IMR-90 (cell line): ENCODE measurements around the gene CASKIN1. TPM values are rescaled to one million over a fixed set of nuclear protein-coding genes. Genes with fewer than 3 reads are reported as not detected.

Experiments used
- ATAC-seq: fragments of 200-7000 bp; cut with Tn5 transposase; 2 replicates; pipeline ENCODE4 v1.9.1; 2020; ENCODE audit warnings: low read depth, mild to moderate bottlenecking, moderate library complexity
- BruUV-seq: library from RNA; stranded (reverse); fragments of 400-500 nt; replicated peaks from 2 replicates; lab custom pipeline; 2021; lab: Mats Ljungman, UMichigan
- CTCF ChIA-PET: fragments of 300-600 bp; formaldehyde crosslinking; extraction: SDS; loops from one replicate; lab custom pipeline; 2021; ENCODE audit warnings: antibody characterized with exemption; lab: Yijun Ruan, JAX
- POLR2A ChIA-PET: fragments of 300-600 bp; sonication (Branson Sonifier 250); formaldehyde crosslinking; loops from one replicate; lab custom pipeline; 2022; ENCODE audit warnings: antibody characterized with exemption; ENCODE audit not compliant: unreplicated experiment; lab: Charles Lee
- DNase-seq: peaks from one replicate; pipeline ENCODE4 v3.0.0; 2013
- H2AFZ ChIP-seq: replicated peaks from 2 replicates; pipeline ENCODE3; 2013; ENCODE audit warnings: low read length, mild to moderate bottlenecking; ENCODE audit not compliant: poor library complexity
- H2AK5ac ChIP-seq: 2 replicates; pipeline ENCODE4 v1.6.1; 2013; ENCODE audit warnings: low read depth, low read length, inconsistent platforms
- H2AK9ac ChIP-seq: replicated peaks from 2 replicates; pipeline ENCODE3; 2013; ENCODE audit warnings: mild to moderate bottlenecking, low read depth, low read length, moderate library complexity; ENCODE audit not compliant: poor library complexity
- H2BK120ac ChIP-seq: 2 replicates; pipeline ENCODE4 v1.6.1; 2013; ENCODE audit warnings: low read depth, low read length, inconsistent platforms
- H2BK15ac ChIP-seq: 3 replicates; pipeline ENCODE4 v1.6.1; 2013; ENCODE audit warnings: low read depth, low read length, inconsistent platforms
- H2BK20ac ChIP-seq: 2 replicates; pipeline ENCODE4 v1.6.1; 2013; ENCODE audit warnings: low read depth, mild to moderate bottlenecking, inconsistent platforms, low read length, moderate library complexity
- H2BK5ac ChIP-seq: 2 replicates; pipeline ENCODE4 v1.6.1; 2013; ENCODE audit warnings: mild to moderate bottlenecking, low read depth, low read length, inconsistent platforms; ENCODE audit not compliant: poor library complexity, severe bottlenecking
- H3K14ac ChIP-seq: replicated peaks from 2 replicates; pipeline ENCODE4 v1.6.1; 2013; ENCODE audit warnings: low read depth, low read length, inconsistent platforms
- H3K18ac ChIP-seq: 2 replicates; pipeline ENCODE4 v1.6.1; 2013; ENCODE audit warnings: low read depth, low read length, control low read depth
- H3K23ac ChIP-seq: 2 replicates; pipeline ENCODE4 v1.6.1; 2013; ENCODE audit warnings: low read depth, low read length, inconsistent platforms
- H3K27ac ChIP-seq: 2 replicates; pipeline ENCODE4 v1.5.1; 2013; ENCODE audit warnings: mild to moderate bottlenecking, control low read depth, low read length; ENCODE audit not compliant: insufficient read depth
- H3K27me3 ChIP-seq: 2 replicates; pipeline ENCODE4 v1.6.1; 2013; ENCODE audit warnings: low read length; ENCODE audit not compliant: control insufficient read depth, insufficient read depth
- H3K36me3 ChIP-seq: 2 replicates; pipeline ENCODE4 v1.6.1; 2013; ENCODE audit warnings: low read length, mixed read lengths; ENCODE audit not compliant: control insufficient read depth, insufficient read depth
- H3K4ac ChIP-seq: 2 replicates; pipeline ENCODE4 v1.6.1; 2013; ENCODE audit warnings: low read depth, low read length, inconsistent platforms
- H3K4me1 ChIP-seq: 2 replicates; pipeline ENCODE4 v1.6.1; 2013; ENCODE audit warnings: low read length, mixed read lengths; ENCODE audit not compliant: control insufficient read depth, insufficient read depth
- H3K4me2 ChIP-seq: 2 replicates; pipeline ENCODE4 v1.6.1; 2013; ENCODE audit warnings: low read depth, mild to moderate bottlenecking, control low read depth, low read length, moderate library complexity
- H3K4me3 ChIP-seq: 2 replicates; pipeline ENCODE4 v1.5.1; 2013; ENCODE audit warnings: low read depth, mild to moderate bottlenecking, control low read depth, low read length, moderate library complexity; ENCODE audit not compliant: insufficient read depth
- H3K56ac ChIP-seq: 2 replicates; pipeline ENCODE4 v1.6.1; 2013; ENCODE audit warnings: low read length, inconsistent platforms; ENCODE audit not compliant: insufficient read depth; ENCODE audit errors: extremely low read depth
- H3K79me1 ChIP-seq, 2 experiments: 2 replicates each; pipeline ENCODE4 v1.6.1; 2013; ENCODE audit warnings: low read length in 2 of 2, inconsistent platforms in 1 of 2, low read depth in 1 of 2
- H3K9ac ChIP-seq: 2 replicates; pipeline ENCODE4 v1.6.1; 2013; ENCODE audit warnings: low read depth, low read length, control low read depth
- H3K9me1 ChIP-seq: 2 replicates; pipeline ENCODE4 v1.6.1; 2013; ENCODE audit warnings: low read length, inconsistent platforms; ENCODE audit not compliant: insufficient read depth
- H3K9me3 ChIP-seq: 2 replicates; pipeline ENCODE4 v1.6.1; 2013; ENCODE audit warnings: low read length; ENCODE audit not compliant: control insufficient read depth, insufficient read depth
- H4K20me1 ChIP-seq: 2 replicates; pipeline ENCODE4 v1.6.1; 2013; ENCODE audit warnings: low read length, inconsistent platforms; ENCODE audit not compliant: insufficient read depth
- H4K5ac ChIP-seq: 2 replicates; pipeline ENCODE4 v1.6.1; 2013; ENCODE audit warnings: mild to moderate bottlenecking, low read depth, low read length, control low read depth
- H4K8ac ChIP-seq, 2 experiments: 2 replicates each; pipeline ENCODE4 v1.6.1; 2013; ENCODE audit warnings: low read depth in 2 of 2, low read length in 2 of 2, control low read depth in 1 of 2, inconsistent platforms in 1 of 2
- H4K91ac ChIP-seq: 2 replicates; pipeline ENCODE4 v1.6.1; 2013; ENCODE audit warnings: low read depth, low read length, inconsistent platforms; ENCODE audit not compliant: insufficient read depth
- BHLHE40 ChIP-seq: fragments of 150-350 bp; IDR thresholded peaks from 2 replicates; pipeline ENCODE4 v1.6.1; 2016; ENCODE audit warnings: mild to moderate bottlenecking, low read depth, low read length
- CEBPB ChIP-seq: IDR thresholded peaks from 2 replicates; pipeline ENCODE4 v1.6.1; 2012; ENCODE audit warnings: low read depth, low read length, improper control_type of control experiment
- NFE2L2 ChIP-seq: fragments of 150-350 bp; IDR thresholded peaks from 2 replicates; pipeline ENCODE4 v1.6.1; 2016; ENCODE audit warnings: low read depth, mild to moderate bottlenecking, low read length
- POLR2A ChIP-seq: IDR thresholded peaks from 2 replicates; pipeline ENCODE4 v1.6.1; 2012; ENCODE audit warnings: mild to moderate bottlenecking, low read depth, low read length
- USF2 ChIP-seq: fragments of 150-350 bp; IDR thresholded peaks from 2 replicates; pipeline ENCODE4 v1.6.1; 2017; ENCODE audit warnings: mild to moderate bottlenecking, antibody characterized with exemption, low read length, low read depth
- WGBS, 2 experiments: methylation state at CpG; one replicate each; pipeline versions ENCODE4 v1.1.5 to v1.1.7; 2013; ENCODE audit warnings: missing lambda C conversion rate in 2 of 2; ENCODE audit not compliant: insufficient read length in 1 of 2; ENCODE audit errors: extremely low coverage in 2 of 2; 5-methylcytosine and 5-hydroxymethylcytosine counted together
- dilution Hi-C: fragments of 300-500 bp; cut with HindIII; formaldehyde crosslinking; loops from one replicate; pipeline ENCODE4 v1.14.3; 2018; ENCODE audit warnings: low sequenced_read_pairs; ENCODE audit not compliant: unreplicated experiment
- in situ Hi-C: fragments of 300-500 bp; cut with MboI; formaldehyde crosslinking; loops from 3 replicates; pipeline ENCODE4 v1.14.3; 2019; ENCODE audit warnings: low sequenced_read_pairs, inconsistent platforms, mixed read lengths
- intact Hi-C: fragments of 100-400 bp; cut with micrococcal nuclease; formaldehyde crosslinking; loops from 2 replicates; pipeline ENCODE4 v1.10.0; 2022
- polyA plus RNA-seq, 3 experiments: library from polyadenylated mRNA; depleted of rRNA; stranded (reverse); fragments of >200 nt; gene quantifications; 2 replicates each; pipeline ENCODE4 v1.2.3, GENCODE V29; 2012; ENCODE audit warnings: low replicate concordance in 1 of 3
- total RNA-seq: library from RNA; depleted of rRNA; stranded (reverse); fragments of >200 nt; gene quantifications from 2 replicates; pipeline ENCODE4 v1.2.3, GENCODE V29; 2012

Gene CASKIN1
- total and polyA plus RNA-seq, 2 of the 4 experiments (the other 2 are of a cell fraction): 0.05 TPM; not detected in 1

GRCh38 chr16:2238838-2239675 is 42.7 kb upstream of the CASKIN1 start:
- peaks cover 14% of the 10 kb centered on the region for H4K20me1 ChIP-seq
- H2AK9ac ChIP-seq: no peak overlapping the region
- H3K4me2 ChIP-seq: no peak overlapping the region
- H3K9me3 ChIP-seq: no peaks in the 10 kb centered on the region
- peaks cover 5% of the 10 kb centered on the region; the same call in 1 of the 2 replicates for H3K4me1 ChIP-seq
- BruUV-seq: no TSS peak
- in situ Hi-C loops: no loop called here
- H2BK5ac ChIP-seq: no peak overlapping the region
- no peaks in the 10 kb centered on the region for H3K9me1 ChIP-seq
- DNase-seq (no peak), ATAC-seq (no peak; the same call in 1 of the 2 replicates)
- H3K4ac ChIP-seq: no peak overlapping the region
- no peak overlapping the region for H2BK20ac ChIP-seq
- H3K18ac ChIP-seq: no peak overlapping the region
- no peak overlapping the region for H3K9ac ChIP-seq
- intact Hi-C loops: no loop called here
- peaks cover 40% of the 10 kb centered on the region for H3K36me3 ChIP-seq
- ChIA-PET POLR2A (interaction anchor here (0.6 kb wide), 1 partner anchor 13 kb away, joined by 10 read pairs; no protein-coding TSS in a partner anchor), CTCF (interaction anchor here (1.1 kb wide), 1 partner anchor 12 kb away, joined by 3 read pairs; the partner anchor contains the start of gene ECI1)
- no peak overlapping the region for H3K23ac ChIP-seq
- no peak overlapping the region for H3K4me3 ChIP-seq
- no peak overlapping the region for H3K56ac ChIP-seq
- H3K79me1 ChIP-seq: 0 out of 4 replicates have a peak, but pooled peaks cover 0 to 2% of the 10 kb centered on the region in 2 experiments
- H3K27ac ChIP-seq: no peak overlapping the region
- no peak overlapping the region for H2AK5ac ChIP-seq
- H3K14ac ChIP-seq: no peak overlapping the region
- no peak overlapping the region for H2AFZ ChIP-seq
- 60% methylated on average over 7 of the region's 15 CpGs; no CpG with 5 or more reads in 1 of the 2 experiments for WGBS, 2 experiments
- H3K27me3 ChIP-seq: peaks cover 9% of the 10 kb centered on the region
- TF ChIP-seq POLR2A (no peak), NFE2L2 (no peak), CEBPB (no peak), BHLHE40 (no peak), USF2 (no peak)
- dilution Hi-C loops: no loop called here
- no peak overlapping the region for H2BK15ac ChIP-seq
- no peak overlapping the region for H4K8ac ChIP-seq
- H4K91ac ChIP-seq: no peak overlapping the region
- H4K5ac ChIP-seq: no peak overlapping the region
- no peak overlapping the region for H2BK120ac ChIP-seq
